Neural cell (in vitro differentiated cells): ENCODE measurements around the gene ANGPTL2. TPM values are rescaled to one million over a fixed set of nuclear protein-coding genes. Genes with fewer than 3 reads are reported as not detected.

Experiments
- H2AFZ ChIP-seq: fragments of 200-600, 300-800 bp; sonication (generic), shearing (Covaris generic); 2 replicates; pipeline ENCODE4 v1.6.0; 2014; ENCODE audit warnings: low read depth, mild to moderate bottlenecking, antibody characterized with exemption, low read length, moderate library complexity
- H3F3A ChIP-seq: fragments of 200-600 bp; shearing (Covaris generic); 2 replicates; pipeline ENCODE4 v1.6.1; 2016; ENCODE audit warnings: mild to moderate bottlenecking, moderate library complexity, mixed read lengths, antibody characterized with exemption, low read length; ENCODE audit not compliant: insufficient read depth, poor library complexity, severe bottlenecking
- H3K27ac ChIP-seq: fragments of 200-600, 300-800 bp; sonication (generic), shearing (Covaris generic); 2 replicates; pipeline ENCODE4 v1.5.1; 2014; ENCODE audit warnings: mild to moderate bottlenecking, low read length, moderate library complexity
- H3K27me3 ChIP-seq: fragments of 300-800, 200-600 bp; sonication (generic), shearing (Covaris generic); 2 replicates; pipeline ENCODE4 v1.6.0; 2014; ENCODE audit warnings: mild to moderate bottlenecking, low read depth, low read length, moderate library complexity; ENCODE audit not compliant: insufficient read depth
- H3K36me3 ChIP-seq: fragments of 300-800, 200-600 bp; sonication (generic), shearing (Covaris generic); 2 replicates; pipeline ENCODE4 v1.5.1; 2014; ENCODE audit warnings: mild to moderate bottlenecking, antibody characterized with exemption, low read length, moderate library complexity; ENCODE audit not compliant: insufficient read depth
- H3K4me2 ChIP-seq: fragments of 300-800, 200-600 bp; sonication (generic), shearing (Covaris generic); 2 replicates; pipeline ENCODE4 v1.6.0; 2014; ENCODE audit warnings: mild to moderate bottlenecking, low read length
- H3K4me3 ChIP-seq: fragments of 300-800, 200-600 bp; sonication (generic), shearing (Covaris generic); 2 replicates; pipeline ENCODE4 v1.5.1; 2014; ENCODE audit warnings: mild to moderate bottlenecking, low read length, moderate library complexity
- H3K79me2 ChIP-seq: fragments of 200-600 bp; shearing (Covaris generic); replicated peaks from 2 replicates; pipeline ENCODE4 v1.6.0; 2014; ENCODE audit warnings: mild to moderate bottlenecking, low read length, moderate library complexity; ENCODE audit not compliant: insufficient read depth
- H3K9ac ChIP-seq: fragments of 300-800, 200-600 bp; sonication (generic), shearing (Covaris generic); 2 replicates; pipeline ENCODE4 v1.6.1; 2016; ENCODE audit warnings: mild to moderate bottlenecking, low read length, mixed read lengths
- H3K9me2 ChIP-seq: fragments of 200-600 bp; shearing (Covaris generic); 2 replicates; pipeline ENCODE4 v1.6.1; 2016; ENCODE audit warnings: mild to moderate bottlenecking, low read length, mixed read lengths; ENCODE audit not compliant: insufficient read depth
- H3K9me3 ChIP-seq: fragments of 200-600, 300-800 bp; sonication (generic), shearing (Covaris generic); 2 replicates; pipeline ENCODE4 v1.6.1; 2016; ENCODE audit warnings: mild to moderate bottlenecking, mixed run types, low read length, moderate library complexity, mixed read lengths
- H4K20me1 ChIP-seq: fragments of 200-600 bp; shearing (Covaris generic); 2 replicates; pipeline ENCODE4 v1.6.1; 2016; ENCODE audit warnings: mild to moderate bottlenecking, mixed run types; ENCODE audit not compliant: insufficient read depth
- EP300 ChIP-seq: fragments of 450-650 bp; conservative IDR thresholded peaks from 2 replicates; pipeline ENCODE4 v1.6.1; 2014; ENCODE audit warnings: antibody characterized with exemption, mild to moderate bottlenecking, moderate library complexity; ENCODE audit not compliant: poor library complexity, severe bottlenecking
- EZH2 ChIP-seq: fragments of 200-600, 300-800 bp; shearing (Covaris generic), sonication (generic); IDR thresholded peaks from 2 replicates; pipeline ENCODE4 v1.6.1; 2014; ENCODE audit warnings: antibody characterized with exemption, low read length, borderline replicate concordance, mild to moderate bottlenecking; ENCODE audit not compliant: insufficient read depth, poor library complexity, severe bottlenecking
- MXI1 ChIP-seq: fragments of 450-650 bp; conservative IDR thresholded peaks from 2 replicates; pipeline ENCODE4 v1.6.1; 2014; ENCODE audit warnings: antibody characterized with exemption, mild to moderate bottlenecking; ENCODE audit not compliant: poor library complexity, severe bottlenecking
- POLR2AphosphoS5 ChIP-seq: IDR thresholded peaks from 2 replicates; pipeline ENCODE4 v1.6.1; 2012
- RAD21 ChIP-seq: fragments of 450-650 bp; conservative IDR thresholded peaks from 2 replicates; pipeline ENCODE4 v1.6.1; 2014; ENCODE audit warnings: antibody characterized with exemption, mild to moderate bottlenecking, moderate library complexity
- SMC3 ChIP-seq: fragments of 450-650 bp; conservative IDR thresholded peaks from 2 replicates; pipeline ENCODE4 v1.6.1; 2014; ENCODE audit warnings: antibody characterized with exemption, mild to moderate bottlenecking, moderate library complexity; ENCODE audit not compliant: poor library complexity
- TAF1 ChIP-seq: IDR thresholded peaks from 2 replicates; pipeline ENCODE4 v1.6.1; 2012; ENCODE audit warnings: low read depth
- polyA plus RNA-seq: library from polyadenylated mRNA; depleted of rRNA; stranded (reverse); fragments of >200 nt; gene quantifications from 2 replicates; pipeline ENCODE4 v1.2.3, GENCODE V29; 2014
- TF ChIP-seq, protein P1 (sequence below): IDR thresholded peaks from 2 replicates; pipeline ENCODE4 v1.6.1; 2012; ENCODE audit warnings: borderline replicate concordance
- TF ChIP-seq, protein P2 (sequence below): fragments of 450-650 bp; IDR thresholded peaks from 2 replicates; pipeline ENCODE4 v1.5.1; 2014; ENCODE audit warnings: antibody characterized with exemption, mild to moderate bottlenecking, moderate library complexity; ENCODE audit not compliant: poor library complexity, severe bottlenecking

ANGPTL2 gene
- polyA plus RNA-seq, 1 donor from 2014 or later = not detected

DNA sequence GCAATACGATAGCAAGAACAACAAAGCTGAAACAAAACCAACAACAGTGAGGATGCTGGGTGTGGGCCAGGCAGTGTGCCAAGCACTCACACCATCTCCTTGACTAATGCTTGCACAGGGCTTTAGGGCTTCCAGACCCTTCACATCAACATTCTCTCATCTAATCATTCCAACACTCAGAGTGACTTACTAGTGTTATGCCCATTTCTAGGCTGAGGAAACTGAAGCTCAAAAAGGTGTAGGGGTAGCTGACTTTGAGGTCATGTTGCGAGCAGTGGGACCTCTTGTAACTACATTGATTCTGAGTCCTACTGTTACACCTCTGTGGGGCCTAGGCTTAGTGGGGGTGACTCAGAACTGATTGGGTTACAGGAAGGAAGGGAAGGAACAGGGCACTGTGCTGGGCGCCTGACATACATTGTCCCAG, 9.7 kb downstream of the ANGPTL2 start:
- H3K9me3 ChIP-seq = no peaks in the 10 kb centered on the region
- H3K4me3 ChIP-seq = no peak overlapping the region
- no peaks in the 10 kb centered on the region for H4K20me1 ChIP-seq
- H3K9me2 ChIP-seq = no peaks in the 10 kb centered on the region
- no peaks in the 10 kb centered on the region for H3F3A ChIP-seq
- no peak overlapping the region for H3K27ac ChIP-seq
- no peaks in the 10 kb centered on the region for H3K79me2 ChIP-seq
- no peak overlapping the region for H2AFZ ChIP-seq
- no peak overlapping the region for H3K9ac ChIP-seq
- TF ChIP-seq, protein P1, sequence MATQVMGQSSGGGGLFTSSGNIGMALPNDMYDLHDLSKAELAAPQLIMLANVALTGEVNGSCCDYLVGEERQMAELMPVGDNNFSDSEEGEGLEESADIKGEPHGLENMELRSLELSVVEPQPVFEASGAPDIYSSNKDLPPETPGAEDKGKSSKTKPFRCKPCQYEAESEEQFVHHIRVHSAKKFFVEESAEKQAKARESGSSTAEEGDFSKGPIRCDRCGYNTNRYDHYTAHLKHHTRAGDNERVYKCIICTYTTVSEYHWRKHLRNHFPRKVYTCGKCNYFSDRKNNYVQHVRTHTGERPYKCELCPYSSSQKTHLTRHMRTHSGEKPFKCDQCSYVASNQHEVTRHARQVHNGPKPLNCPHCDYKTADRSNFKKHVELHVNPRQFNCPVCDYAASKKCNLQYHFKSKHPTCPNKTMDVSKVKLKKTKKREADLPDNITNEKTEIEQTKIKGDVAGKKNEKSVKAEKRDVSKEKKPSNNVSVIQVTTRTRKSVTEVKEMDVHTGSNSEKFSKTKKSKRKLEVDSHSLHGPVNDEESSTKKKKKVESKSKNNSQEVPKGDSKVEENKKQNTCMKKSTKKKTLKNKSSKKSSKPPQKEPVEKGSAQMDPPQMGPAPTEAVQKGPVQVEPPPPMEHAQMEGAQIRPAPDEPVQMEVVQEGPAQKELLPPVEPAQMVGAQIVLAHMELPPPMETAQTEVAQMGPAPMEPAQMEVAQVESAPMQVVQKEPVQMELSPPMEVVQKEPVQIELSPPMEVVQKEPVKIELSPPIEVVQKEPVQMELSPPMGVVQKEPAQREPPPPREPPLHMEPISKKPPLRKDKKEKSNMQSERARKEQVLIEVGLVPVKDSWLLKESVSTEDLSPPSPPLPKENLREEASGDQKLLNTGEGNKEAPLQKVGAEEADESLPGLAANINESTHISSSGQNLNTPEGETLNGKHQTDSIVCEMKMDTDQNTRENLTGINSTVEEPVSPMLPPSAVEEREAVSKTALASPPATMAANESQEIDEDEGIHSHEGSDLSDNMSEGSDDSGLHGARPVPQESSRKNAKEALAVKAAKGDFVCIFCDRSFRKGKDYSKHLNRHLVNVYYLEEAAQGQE = no peak
- no peak overlapping the region for H3K4me2 ChIP-seq
- H3K27me3 ChIP-seq = no peaks in the 10 kb centered on the region
- H3K36me3 ChIP-seq = no peaks in the 10 kb centered on the region

DNA sequence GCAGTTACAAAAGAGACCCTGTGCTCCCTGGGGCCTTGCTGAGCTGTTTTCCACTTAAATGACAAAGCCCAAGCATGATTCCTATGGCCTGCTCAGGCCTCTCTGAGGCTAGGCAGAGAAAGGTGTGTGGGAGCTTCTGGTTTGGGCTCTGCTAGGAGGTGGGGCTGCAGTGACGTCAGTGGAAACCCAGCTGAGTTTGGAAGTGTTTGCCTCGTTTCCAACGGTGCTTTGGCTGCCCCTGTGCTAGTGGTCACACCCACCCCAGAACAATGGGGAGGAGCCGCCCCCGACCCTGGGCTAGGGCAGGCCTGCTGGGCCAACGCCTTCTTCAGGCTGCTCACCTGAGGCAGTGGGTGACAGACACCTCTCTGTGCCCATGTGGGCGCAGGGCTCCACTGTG, 10.4 kb downstream of the ANGPTL2 start:
- no peak overlapping the region for H3K4me2 ChIP-seq
- no peaks in the 10 kb centered on the region for H3K9me3 ChIP-seq
- no peak overlapping the region for H2AFZ ChIP-seq
- no peak overlapping the region for H3K4me3 ChIP-seq
- H3K36me3 ChIP-seq = no peaks in the 10 kb centered on the region
- no peaks in the 10 kb centered on the region for H3F3A ChIP-seq
- TF ChIP-seq EZH2 (no peak), TAF1 (no peak), EP300 (no peak), RAD21 (no peak), POLR2AphosphoS5 (no peak), SMC3 (no peak)
- TF ChIP-seq, protein P2, sequence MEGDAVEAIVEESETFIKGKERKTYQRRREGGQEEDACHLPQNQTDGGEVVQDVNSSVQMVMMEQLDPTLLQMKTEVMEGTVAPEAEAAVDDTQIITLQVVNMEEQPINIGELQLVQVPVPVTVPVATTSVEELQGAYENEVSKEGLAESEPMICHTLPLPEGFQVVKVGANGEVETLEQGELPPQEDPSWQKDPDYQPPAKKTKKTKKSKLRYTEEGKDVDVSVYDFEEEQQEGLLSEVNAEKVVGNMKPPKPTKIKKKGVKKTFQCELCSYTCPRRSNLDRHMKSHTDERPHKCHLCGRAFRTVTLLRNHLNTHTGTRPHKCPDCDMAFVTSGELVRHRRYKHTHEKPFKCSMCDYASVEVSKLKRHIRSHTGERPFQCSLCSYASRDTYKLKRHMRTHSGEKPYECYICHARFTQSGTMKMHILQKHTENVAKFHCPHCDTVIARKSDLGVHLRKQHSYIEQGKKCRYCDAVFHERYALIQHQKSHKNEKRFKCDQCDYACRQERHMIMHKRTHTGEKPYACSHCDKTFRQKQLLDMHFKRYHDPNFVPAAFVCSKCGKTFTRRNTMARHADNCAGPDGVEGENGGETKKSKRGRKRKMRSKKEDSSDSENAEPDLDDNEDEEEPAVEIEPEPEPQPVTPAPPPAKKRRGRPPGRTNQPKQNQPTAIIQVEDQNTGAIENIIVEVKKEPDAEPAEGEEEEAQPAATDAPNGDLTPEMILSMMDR = no peak
- H3K27ac ChIP-seq = no peak overlapping the region
- H3K9ac ChIP-seq = no peak overlapping the region
- no peaks in the 10 kb centered on the region for H4K20me1 ChIP-seq
- H3K9me2 ChIP-seq = no peaks in the 10 kb centered on the region
- no peaks in the 10 kb centered on the region for H3K79me2 ChIP-seq
- H3K27me3 ChIP-seq = no peaks in the 10 kb centered on the region

DNA sequence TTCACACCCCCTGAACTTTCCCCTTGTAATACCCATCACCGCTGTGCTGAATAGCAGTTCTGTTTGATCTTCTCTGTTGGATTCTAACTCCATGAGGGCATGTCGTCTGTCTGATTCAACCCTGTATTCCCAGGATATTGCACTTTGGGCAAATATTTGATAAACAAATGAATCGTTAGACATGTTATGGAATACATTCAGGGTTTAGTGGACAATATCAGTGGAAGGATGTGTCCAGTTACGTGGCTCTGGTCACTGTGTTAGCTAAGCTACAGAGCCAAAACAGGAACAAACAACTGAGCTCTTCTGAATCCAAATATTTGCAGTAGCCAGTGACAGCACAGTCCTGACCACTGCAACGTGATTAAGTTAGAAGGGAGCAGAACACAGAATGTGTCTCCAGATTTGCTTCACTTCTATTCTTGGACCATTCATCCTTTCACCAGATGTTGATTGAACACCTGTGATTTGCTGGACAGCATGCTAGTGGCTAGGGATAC, 13.2 kb downstream of the ANGPTL2 start:
- Histone ChIP-seq H2AFZ (no peak overlapping the region), H4K20me1 (no peaks in the 10 kb centered on the region), H3K79me2 (no peaks in the 10 kb centered on the region), H3K4me3 (no peak overlapping the region), H3K9ac (no peak overlapping the region), H3K4me2 (no peak overlapping the region), H3K27me3 (no peaks in the 10 kb centered on the region), H3K9me2 (no peaks in the 10 kb centered on the region), H3K36me3 (no peaks in the 10 kb centered on the region), H3F3A (no peaks in the 10 kb centered on the region), H3K27ac (no peak overlapping the region), H3K9me3 (no peaks in the 10 kb centered on the region)
- no peak for TF ChIP-seq POLR2AphosphoS5
- TF ChIP-seq, protein P1 = no peak
- TF ChIP-seq RAD21 = no peak
- no peak for TF ChIP-seq TAF1
- no peak for TF ChIP-seq EZH2
- TF ChIP-seq, protein P2 = no peak
- TF ChIP-seq MXI1 = no peak
- no peak for TF ChIP-seq SMC3
- no peak for TF ChIP-seq EP300
